Pulmonary artery endothelial cell (primary cell): Measurements from ENCODE around the gene CACNA1C. TPM values are rescaled to one million over a fixed set of nuclear protein-coding genes. Genes with fewer than 3 reads are reported as not detected.

Source experiments
- DNase-seq: peaks from one replicate; pipeline ENCODE4 v3.0.0-alpha.2; 2011; ENCODE audit warnings: low read depth, low spot score
- total RNA-seq: library from RNA; depleted of rRNA; stranded (reverse); fragments of >200 nt; gene quantifications from 2 replicates; pipeline ENCODE4 v1.2.3, GENCODE V29; 2014

CACNA1C gene
- total RNA-seq, 1 donor from 2014 or later, result not detected

DNA sequence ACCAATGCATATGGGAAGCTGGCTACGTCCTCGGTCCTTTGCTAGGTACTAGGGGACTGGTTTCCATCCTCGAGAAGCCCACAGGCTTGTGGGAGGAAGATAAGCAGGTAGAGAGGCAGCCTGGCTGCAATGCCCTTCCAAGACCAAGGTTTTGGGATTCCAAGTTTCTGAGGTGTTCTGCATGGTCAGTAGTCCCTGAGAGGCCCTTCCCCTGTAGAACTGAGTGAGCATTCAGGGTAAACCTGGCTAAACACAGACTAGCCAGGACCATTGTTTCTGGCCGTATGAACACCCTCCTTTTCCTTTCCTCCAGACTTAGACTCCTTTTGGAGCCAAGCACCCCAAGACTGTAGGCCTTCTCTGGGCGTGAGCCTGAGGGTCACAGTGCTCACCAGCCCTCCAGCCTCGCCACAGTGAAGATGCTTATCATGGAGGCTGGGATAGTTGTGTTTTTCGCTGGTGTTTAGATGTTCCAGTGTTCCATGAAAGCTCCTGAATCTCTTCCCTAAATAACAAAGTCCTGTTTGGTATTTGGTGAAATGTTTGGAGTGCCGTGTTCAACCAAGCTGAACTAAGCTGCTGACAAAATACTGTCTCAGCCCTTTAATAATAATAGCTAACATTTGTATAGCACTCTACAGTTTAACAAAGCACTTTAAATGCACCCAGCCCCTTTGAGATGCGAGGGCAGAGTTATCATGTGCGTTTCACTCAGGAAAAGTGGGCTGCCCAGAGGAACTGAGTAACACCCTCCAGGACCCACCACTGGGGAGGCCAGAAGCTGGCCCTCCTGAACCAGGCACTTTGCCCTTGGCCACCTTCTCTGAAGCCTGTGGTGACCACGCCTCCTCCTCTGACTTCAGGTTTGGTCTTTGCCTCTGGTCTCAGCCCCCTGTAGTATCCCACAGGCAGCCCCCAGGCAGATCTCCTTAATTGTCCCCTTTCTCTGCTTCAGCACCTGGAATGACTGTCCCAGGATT, 284.5 kb downstream of the CACNA1C start:
- no peak for DNase-seq

DNA sequence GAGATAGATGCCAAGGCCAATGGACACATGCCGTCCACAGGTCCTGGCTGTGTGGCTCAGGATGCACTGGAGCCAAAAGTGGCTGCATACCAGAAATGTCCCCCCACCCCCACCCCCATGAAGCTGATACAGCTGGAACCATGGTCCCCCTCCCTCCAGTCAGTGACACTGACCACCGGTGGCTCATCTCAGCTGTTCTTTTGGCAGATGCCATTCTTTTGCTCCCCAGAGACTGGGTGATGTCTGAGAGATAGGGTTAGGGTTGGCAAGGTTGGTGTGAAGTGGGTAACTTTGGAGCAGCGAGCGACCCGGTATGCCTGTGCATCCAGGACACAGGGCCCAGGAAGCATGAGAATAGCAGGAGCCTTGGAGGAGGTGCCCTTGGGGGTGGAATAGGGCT, 285.6 kb downstream of the CACNA1C start:
- DNase-seq, result no peak

DNA sequence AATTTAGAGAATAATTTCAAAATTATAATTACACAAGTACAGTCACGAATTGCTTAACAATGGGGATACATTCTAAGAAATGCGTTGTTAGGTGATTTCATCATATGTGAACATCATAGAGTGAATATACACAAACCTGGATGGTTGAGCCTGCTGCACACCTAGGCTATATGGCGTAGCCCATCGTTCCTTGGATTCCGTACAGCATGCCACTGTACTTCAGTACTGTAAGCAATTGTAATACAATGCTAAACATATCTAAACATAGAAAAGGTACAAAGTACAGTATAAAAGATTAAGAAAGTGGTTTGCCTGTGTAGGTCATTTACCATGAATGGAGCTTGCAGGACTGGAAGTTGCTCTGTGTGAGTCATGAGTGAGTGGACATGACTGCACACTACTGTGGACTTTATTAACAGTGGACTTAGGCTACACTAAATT, 286.2 kb downstream of the CACNA1C start:
- DNase-seq, result no peak

DNA sequence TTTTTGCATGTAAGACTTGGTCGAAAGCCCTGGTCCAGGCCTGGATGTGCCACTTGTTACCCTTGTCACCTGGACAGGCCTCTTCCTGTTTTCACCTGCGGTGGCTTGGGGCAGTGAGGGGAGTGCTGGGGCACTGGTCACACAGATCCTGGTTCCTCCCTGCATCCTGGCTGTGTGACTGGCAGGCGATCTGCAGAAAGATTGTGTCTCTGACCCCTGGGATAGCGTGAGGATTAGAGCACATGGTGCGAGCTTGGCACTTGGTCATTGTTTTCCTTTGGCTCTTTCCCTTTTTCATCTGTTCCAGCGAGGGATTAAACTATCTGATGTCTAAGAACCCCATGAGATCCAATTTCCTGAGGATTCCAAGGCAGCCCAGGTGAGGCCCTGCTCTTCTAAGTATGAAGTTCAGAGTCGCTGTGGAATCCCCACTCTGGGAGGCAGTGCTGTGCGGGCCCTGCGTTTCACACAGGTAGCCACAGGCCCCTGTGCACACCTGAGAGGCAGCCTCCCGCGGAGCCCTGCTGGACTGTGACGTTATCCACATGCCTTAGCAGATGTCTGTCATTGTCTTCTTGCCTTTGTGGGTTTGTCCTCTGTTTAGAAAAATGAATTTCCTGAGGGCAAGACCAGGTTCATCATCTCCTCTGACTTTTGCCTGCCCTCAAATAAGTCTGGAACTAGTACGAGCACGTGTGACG, 288.4 kb downstream of the CACNA1C start:
- no peak for DNase-seq

GRCh38 chr12:2341871-2342270, 289.1 kb downstream of the CACNA1C start:
- no peak for DNase-seq

DNA sequence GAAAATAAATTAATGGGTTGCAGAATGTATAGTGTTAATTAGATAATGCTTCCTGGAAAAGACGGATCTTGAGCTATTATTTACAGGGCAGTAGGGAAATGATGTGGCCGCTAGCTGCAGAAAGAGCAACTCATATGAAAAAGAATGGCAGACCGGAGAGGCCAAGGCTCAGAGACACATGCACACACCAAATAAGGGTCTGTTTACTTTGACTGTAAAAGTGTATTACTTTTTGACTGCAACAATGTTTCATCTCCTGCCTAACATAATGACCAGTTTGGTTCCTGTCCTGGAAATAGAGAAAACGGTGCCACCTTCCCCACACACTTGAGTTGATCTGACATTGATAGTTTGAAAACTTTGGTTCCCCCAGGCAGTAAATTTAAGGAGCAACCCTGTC, 290.9 kb downstream of the CACNA1C start:
- DNase-seq, result no peak

- no peak for DNase-seq
Observed at GRCh38 chr12:2344476-2344875, 291.7 kb downstream of the CACNA1C start.

DNA sequence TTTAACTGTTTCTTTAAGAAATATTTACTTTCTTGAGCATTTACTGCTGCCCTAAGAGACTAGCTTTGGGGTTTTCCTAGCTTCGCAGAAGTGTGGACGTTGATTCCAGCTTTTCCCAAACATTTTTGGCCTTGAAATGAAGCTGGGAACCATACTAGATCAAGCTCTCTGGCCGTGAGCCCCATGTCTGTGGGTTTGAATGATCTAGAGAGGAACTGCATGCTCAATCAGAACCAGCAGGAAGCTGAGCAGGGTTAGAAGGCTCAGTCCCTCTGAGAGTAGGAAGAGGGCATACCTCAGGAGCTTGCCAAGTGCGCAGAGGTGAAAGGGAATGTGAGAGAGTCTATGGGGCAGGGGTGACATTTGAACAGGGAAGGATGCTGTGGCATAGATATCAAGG, 292.1 kb downstream of the CACNA1C start:
- no peak for DNase-seq

DNA sequence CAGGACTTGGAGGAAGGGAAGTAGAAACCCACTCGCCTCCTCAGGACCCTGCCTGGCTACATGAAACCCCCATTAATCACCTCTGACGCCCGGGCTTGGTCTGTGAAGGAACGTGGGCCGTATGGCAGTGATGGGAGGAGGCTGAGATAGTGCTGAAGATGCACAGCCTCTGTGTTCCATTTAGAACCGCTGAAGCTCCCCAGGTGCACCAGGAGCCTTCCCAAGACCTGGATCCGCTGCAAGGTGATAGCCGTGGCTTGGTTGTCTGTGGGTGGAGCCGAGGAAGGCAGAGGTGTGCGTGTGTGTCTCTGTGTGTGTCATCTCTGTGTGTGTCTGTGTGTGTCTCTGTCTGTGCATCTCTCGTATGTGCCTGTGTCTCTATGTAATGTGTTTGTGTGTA, 293.1 kb downstream of the CACNA1C start:
- no peak for DNase-seq

DNA sequence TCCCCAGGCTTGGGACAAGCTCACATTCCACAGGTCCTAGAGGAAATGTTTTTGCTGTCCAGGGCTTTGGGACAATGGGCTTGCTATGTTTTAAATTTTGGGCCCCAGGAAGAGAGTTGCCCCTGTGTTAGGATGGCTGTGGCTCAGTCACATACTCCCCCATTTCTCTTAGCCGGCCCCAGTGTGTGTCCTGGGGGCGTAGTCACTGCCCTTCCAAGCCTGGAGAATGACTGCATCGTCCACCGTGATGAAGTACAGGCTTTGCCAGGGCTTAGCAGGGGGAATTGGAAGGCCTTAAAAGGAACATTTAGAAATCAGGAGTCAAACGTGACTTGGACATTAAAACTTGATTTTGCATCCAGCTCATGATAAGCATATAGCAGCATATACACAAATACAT, 293.6 kb downstream of the CACNA1C start:
- DNase-seq, result no peak

GRCh38 chr12:2347137-2347843, 294.5 kb downstream of the CACNA1C start:
- no peak for DNase-seq

GRCh38 chr12:2347844-2348481, 295.2 kb downstream of the CACNA1C start:
- no peak for DNase-seq

GRCh38 chr12:2348482-2348852, 295.7 kb downstream of the CACNA1C start:
- DNase-seq, result no peak

DNA sequence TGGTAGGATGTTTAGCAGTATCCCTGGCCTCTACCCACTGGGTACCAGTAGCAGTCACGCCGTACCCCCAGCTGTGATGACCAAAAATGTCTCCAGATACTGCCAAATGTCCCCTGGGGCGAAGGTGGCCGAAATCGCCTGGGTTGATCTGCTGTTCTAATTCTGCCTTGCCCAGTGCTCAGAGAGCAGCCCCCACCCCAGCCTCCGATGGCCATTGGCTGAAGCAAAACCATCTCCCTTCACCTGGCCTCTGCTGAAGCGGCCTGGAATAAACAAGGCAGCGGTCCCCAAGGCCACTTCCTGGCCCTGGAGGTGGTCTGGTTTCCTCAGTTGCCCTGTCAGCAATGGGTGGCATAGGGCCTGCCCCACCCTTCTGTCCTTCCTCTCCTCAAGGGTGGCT, 298.4 kb downstream of the CACNA1C start:
- no peak for DNase-seq

- DNase-seq, result no peak
Observed at GRCh38 chr12:2352203-2352602, 299.4 kb downstream of the CACNA1C start.

DNA sequence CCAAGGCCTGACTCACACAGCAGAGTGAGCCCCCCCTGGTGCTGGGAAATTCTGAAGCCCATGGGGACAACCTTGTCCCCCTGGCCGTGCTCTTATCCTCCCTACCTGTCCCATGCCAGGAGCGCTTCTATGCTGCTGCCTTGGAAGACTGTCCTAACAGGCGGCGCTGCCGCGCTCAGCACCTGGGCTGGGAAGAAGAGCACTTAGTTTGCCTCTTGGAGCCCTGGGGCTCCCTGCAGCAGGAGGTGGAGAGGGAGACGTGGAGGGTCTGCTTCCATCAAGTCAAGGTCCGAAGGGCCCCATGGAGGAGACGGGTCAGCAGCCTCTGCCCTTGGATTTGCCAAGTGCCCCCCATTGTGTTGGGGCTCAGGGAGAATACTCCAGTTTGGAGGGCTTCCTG, 300.5 kb downstream of the CACNA1C start:
- no peak for DNase-seq

DNA sequence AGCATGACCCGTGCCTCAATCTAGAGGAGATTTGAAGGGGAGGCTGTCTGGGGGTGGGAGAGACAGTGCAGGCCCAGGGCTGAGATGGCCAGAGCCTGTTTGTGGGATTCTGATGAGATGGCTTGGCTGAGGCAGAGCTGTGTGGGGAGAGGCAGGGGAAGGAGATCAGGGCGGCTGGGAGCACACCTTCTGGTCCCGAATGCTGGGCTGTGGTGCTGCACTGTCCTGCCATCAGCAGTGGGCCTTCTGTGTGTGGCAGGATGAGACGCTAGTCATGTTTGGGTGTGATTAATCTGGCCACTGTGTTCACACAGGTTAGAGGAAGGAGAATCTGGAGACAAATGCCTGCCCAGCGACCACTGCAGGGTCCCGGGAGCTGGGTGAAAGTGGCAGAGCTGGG, 300.9 kb downstream of the CACNA1C start:
- DNase-seq, result no peak

GRCh38 chr12:2354151-2354991, 301.6 kb downstream of the CACNA1C start:
- DNase-seq, result no peak

- no peak for DNase-seq
Observed at GRCh38 chr12:2355198-2355597, 302.4 kb downstream of the CACNA1C start.

- no peak for DNase-seq
Observed at GRCh38 chr12:2355604-2356003, 302.8 kb downstream of the CACNA1C start.
